Fibroblast of the conjunctiva (primary cell): Measurements from ENCODE around the gene STPG4.
"Not testable (repeated sequence)": the region's sequence is repeated elsewhere in the genome, so short reads cannot be mapped to it uniquely, and the experiment has no call there.

Source experiments
- DNase-seq: peaks from one replicate; pipeline ENCODE4 v3.0.0-alpha.2; 2010; ENCODE audit warnings: low read depth

The STPG4 gene

DNA sequence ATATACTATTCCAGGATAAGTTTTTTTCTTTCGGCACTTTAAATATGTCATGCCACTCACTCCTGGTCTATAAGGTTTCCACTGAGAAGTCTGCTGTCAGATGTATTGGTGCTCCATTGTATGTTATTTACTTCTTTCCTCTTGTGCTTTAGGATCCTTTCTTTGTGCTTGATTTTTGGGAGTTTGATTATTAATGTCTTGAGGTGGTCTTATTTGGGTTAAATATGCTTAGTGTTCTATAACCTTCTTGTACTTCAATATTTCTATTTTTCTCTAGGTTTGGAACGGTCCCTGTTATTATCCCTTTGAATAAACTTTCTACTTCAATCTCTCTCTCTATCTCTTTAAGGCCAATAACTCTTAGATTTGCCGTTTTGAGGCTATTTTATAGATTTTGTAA is 28.3 kb downstream of the STPG4 start:
- no peak for DNase-seq

DNA sequence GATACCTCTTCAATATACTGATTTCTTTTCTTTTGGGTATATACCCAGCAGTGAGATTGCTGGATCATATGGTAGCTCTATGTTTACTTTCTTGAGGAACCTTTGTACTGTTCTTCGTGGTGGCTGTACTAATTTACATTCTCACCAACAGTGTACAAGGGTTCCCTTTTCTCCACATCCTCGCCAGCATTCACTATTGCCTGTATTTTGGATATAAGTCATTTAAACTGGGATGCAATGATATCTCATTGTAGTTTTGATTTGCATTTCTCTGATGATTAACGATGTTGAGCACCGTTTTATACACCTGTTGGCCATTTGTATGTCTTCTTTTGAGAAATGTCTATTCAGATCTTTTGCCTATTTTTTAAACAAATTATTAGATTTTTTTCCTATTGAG is 30.4 kb downstream of the STPG4 start:
- not testable (repeated sequence) for DNase-seq

DNA sequence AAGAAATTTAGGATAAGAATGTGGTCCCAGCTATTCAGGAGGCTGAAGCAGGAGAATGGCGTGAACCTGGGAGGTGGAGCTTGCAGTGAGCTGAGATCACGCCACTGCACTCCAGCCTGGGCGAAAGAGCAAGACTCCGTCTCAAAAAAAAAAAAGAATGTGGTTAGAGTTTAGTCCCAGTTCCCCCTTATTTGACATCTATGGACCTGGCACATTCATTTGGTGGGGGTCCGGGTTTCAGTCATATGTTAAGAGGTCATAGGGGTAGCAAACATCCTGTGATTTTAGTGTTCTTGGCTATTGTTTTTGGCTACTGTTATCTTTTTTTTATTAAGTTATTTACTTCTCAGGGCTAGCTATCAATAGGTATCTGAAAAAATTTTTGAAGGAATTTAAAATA is 34.7 kb downstream of the STPG4 start:
- DNase-seq: not testable (repeated sequence)

DNA sequence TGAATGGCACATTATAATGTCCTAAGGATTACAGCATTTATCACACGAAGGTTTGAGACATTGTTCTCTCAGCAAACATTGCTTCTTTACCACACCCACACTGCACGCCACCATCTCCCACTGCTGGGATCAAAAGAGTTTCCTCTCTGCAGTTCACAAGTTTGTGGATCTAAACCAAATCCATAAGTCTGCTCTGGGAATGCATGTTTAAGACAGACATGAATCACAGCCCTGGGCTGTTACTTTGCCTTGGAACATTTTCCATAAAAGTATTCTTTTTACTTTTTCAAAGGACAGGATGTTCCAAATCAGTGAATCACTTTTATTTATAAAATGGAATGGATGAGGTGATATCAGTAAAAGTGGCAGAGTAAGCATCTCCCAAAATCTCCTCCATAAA is 36.1 kb downstream of the STPG4 start:
- DNase-seq: no peak

DNA sequence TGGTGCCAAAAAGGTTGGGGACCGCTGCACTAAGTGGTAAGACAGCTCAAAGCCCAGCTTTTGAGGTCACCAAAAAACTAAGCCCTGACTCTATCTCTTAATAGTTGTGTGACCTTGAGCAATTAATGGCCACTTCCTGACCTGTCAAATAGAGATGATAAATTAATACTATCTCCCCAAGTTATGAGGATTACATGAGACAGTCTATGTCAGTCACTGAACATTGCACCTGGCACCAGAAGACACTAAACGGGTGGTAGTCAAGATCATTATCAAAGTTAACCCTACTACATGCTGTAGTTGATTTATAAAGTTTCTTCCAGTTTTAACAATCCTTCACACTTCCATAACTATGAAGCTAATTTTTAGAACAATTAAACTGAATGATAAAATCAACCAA is 36.5 kb downstream of the STPG4 start:
- DNase-seq: no peak

DNA sequence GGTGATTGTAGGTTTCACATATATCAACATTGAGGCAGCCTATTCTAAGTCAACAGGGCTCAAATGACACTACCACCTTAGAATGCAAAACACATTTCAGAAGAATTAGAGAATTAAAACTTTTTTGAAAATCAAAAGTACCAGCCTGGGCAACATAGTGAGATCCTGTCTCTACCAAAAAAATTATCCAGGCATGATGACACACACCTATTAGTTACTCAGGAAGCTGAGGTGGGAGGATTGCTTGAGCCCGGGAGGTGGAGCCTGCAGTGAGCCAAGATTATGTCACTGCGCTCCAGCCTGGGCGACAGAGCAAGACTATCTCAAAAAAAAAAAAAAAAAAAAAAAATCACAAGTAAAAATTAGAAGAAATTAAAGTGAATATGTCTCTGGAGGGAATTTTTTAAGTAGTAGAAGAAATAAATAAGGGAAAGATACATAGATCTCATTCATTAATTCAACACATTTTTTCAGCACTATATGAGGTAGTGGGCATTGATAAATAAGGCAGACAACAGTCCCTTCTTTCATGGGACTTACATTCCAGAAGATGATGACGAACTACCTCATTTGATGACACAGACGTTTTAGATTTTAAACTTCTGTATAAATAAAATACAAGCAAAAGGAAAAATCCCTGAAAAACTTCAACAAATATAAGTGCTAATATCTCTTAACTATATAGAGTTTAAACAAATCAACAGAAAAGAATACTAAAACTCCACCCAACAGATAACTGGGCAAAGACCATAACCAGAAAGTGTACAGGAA is 42.3 kb downstream of the STPG4 start:
- no peak for DNase-seq

DNA sequence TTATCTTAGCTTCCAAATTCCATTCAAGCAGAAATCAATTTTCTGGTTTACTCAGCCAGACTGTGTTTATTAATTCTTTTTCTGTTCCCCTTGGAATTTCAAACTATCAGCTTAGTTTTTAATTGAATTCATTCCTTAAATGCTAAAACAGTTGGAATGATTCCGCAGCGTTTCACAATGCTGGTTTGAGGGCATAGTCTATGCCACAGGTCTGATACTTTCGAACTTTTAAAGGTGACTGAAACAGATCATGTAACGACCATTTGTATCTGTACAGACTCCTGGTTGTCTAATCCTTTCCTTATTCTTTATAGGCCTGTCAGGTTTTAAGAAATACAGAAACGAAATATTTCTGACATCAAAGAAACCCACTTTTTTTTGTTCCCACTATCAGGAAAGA is 45.4 kb downstream of the STPG4 start:
- no peak for DNase-seq

DNA sequence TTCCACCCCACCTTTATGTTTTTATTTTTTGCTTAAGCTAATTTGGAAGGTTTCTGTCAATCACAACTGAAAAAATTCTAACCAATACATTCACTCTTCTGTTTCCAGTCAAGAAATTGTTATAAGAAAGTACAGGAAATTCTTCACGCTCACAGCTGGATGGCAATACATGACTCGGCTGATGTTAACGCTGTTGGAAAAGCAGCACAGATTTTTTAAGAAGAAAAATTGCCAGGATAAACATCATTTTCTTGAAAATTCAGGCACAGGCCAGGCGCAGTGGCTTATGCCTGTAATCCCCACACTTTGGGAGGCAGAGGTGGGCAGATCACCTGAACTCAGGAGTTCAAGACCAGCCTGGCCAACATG is 46.1 kb downstream of the STPG4 start:
- no peak for DNase-seq

DNA sequence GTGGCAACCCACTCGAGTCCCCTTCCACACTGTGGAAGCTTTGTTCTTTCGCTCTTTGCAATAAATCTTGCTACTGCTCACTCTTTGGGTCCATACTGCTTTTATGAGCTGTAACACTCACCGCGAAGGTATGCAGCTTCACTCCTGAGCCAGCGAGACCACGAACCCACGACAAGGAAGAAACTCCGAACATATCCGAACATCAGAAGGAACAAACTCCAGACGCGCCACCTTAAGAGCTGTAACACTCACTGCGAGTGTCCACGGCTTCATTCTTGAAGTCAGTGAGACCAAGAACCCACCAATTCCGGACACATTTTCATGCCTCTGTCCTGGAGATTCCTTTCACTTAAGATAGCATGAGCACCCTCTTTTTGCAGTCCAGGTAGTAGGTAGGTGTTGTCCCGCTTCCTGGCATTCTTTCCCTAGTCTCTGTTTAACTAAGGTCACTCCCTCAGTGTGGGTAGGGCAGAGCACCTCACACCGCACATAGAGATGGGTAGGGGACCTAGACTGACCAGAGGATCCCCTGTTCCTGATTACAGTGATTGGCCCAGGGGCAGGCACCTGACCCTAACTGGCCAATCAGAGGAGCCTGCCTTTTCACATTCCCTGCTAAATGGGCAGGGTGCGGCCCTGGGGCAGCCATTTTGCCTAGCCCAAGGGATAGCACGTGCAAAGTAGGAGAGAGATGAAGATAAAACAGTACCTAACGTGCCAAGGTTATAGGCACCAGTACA is 46.7 kb downstream of the STPG4 start:
- not testable (repeated sequence) for DNase-seq

DNA sequence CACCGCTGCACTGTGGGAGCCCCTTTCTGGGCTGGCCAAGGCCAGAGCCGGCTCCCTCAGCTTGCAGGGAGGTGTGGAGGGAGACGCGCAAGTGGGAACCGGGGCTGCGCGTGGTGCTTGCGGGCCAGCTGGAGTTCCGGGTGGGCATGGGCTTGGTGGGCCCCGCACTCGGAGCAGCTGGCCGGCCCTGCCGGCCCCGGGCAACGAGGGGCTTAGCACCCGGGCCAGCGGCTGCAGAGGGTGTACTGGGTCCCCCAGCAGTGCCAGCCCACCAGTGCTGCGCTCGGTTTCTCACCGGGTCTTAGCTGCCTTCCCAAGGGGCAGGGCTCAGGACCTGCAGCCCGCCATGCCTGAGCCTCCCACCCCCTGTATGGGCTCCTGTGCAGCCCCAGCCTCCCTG is 47.9 kb downstream of the STPG4 start:
- DNase-seq: not testable (repeated sequence)

DNA sequence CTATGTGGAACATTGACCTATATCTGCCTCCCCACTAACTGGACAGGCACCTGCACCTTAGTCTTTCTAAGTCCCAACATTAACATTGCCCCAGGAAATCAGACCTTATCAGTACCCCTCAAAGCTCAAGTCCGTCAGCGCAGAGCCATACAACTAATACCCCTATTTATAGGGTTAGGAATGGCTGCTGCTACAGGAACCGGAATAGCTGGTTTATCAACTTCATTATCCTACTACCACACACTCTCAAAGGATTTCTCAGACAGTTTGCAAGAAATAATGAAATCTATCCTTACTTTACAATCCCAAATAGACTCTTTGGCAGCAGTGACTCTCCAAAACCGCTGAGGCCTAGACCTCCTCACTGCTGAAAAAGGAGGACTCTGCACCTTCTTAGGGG is 48.9 kb downstream of the STPG4 start:
- not testable (repeated sequence) for DNase-seq

DNA sequence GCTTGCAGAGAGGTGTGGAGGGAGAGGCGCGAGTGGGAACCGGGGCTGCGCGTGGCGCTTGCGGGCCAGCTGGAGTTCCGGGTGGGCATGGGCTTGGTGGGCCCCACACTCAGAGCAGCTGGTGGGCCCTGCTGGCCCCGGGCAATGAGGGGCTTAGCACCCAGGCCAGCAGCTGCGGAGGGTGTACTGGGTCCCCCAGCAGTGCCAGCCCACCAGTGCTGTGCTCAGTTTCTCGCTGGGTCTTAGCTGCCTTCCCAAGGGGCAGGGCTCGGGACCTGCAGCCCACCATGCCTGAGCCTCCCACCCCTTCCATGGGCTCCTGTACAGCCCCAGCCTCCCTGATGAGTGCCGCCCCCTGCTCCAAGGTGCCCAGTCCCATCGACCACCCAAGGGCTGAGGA is 55.4 kb downstream of the STPG4 start:
- not testable (repeated sequence) for DNase-seq

DNA sequence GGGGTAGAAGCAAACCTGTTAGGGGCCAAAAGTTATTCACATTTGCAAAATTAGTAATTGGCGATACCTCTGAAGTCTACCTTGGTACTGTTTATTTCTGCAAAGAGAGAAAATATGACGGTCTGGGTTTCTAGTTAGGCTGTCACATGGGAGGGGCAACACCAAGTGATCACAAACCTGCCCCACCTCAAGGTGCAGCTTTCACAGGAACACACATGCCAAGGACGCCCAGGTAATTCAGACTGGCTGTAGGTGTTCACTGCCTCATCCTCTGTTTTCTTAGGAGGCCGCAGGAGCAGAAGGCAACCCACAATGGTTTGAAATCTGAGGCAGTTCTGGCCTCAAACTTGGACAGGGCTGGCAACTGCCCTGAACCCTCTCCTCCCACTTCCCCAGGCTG is 56.2 kb downstream of the STPG4 start:
- DNase-seq: no peak

DNA sequence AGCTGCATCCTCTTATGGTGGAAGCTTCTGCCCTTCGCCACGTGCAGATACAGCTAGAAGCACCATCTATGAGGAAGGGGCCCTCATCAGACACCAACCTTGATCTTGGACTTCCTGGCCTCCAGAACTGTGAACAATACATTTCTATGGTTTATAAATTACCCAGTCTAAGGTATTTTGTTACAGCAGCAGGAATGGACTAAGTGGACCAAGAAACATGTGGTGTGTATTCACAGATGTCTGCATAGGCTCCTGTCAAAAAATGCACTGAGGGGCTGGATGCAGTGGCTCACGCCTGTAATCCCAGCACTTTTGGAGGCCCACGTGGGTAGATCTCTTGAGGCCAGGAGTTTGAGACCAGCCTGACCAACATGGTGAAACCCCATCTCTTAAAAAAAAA is 57.5 kb downstream of the STPG4 start:
- DNase-seq: no peak

DNA sequence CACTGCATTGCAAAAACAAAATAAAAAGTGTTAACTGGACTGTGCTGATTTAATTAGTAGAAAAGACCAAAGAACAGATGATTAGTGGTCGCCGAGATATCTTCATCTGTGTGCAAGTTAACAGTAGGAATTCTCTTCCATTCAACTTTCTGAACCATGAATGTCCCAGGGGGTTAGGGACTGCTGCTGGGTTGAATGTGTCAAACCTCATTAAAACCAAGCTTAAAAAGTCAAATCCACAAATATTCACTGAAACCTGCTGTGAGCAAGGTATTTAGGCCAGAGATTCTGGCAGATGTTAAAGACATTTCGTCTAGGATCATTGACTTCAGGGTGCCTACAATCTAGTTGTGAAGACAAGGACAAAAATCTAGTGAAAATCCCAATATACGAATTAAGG is 58.7 kb downstream of the STPG4 start:
- DNase-seq: no peak

DNA sequence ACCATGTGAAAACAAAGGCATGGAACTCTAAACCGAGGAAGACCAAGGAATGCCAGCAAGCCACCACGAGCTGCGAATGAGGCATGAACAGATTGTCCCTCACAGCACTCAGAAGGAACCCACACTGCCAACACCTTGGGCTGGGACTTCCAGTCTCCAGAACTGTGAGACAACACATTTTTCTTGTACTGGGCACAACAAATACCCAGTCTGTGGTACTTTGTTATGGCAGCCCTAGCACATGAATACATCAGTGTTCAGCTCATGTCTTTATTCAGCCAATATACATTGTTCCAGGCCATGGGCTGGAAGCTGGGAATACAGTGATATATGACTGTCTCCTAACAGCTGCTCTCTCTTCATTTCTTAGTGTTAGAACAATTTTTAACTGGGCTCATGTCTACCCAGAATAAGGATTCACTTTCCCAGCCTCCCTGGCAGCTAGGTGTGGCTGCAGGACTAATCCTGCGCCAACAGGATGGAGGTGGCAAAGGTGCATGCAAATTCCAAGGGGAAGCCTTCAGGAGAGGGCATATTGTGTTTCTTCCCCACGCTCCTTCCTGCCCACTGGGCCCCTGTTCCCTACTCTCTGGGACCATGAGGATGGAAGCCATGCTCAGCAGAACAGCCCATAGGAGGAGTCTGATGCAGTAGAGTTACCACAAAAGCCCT is 59.6 kb downstream of the STPG4 start:
- no peak for DNase-seq

DNA sequence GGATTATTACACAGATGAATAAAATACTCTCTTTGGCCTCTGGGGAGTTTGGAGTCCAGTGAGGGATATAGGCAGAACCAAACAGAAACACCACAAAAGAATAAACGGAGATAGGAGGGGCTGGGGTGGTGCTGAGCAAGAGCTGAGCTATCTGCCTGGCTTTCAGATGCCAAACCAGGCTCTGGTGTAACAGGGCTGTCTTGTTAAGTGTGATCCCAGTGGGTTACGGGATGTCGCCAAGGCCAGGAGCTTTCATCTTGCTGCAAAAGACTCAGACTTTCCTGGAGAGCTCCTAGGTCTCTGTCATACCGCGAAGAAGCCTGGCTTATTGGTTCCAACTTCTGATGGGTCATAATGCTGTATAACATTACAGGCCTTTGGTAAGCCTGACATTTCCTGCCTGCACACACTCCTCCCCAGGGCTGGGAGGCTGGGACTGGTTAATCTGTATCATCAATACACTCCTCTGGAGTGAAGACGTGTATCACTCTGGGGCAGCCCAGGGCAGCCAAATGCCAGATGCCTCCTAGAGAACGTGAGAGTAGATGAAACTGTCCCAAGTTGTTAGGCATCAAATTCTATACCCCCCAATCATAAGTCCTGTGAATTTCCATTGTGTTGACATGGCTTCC is 60.5 kb downstream of the STPG4 start:
- no peak for DNase-seq

DNA sequence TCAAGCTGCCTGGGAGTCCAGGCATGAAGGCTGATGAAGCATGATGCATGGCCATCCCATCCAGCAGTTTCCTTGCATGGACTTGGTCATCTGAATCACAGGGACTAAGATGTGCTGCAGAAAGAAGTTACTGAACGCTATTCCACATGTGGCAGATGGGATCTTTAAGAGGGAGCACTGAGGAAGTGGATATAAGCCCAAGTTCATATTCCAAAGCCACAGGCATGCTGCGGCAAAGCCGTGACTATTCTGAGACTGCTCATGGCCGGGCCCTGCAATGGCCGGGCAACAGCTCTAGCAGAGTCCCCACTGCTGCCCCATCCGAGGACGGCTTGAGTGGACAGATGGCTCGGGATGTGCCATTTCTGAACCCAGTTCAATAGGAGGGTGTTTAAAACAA is 61.5 kb downstream of the STPG4 start:
- DNase-seq: no peak

DNA sequence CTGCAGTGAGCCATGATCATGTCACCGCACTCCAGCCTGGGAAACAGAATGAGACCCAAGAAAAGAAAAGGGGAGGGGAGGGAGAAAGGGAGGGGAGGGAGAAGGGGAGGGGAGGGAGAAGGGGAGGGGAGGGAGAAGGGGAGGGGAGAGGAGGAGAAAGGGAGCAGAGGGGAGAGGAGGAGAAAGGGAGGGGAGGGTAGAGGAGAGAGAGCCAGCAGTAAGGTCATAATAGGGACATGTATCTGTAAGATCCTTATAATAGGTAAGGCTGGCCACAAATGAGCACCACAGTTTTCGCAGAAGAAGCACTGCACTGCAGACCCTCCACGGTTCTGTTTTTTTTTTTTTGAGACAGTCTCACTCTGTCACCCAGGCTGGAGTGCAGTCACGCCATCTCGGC is 62.6 kb downstream of the STPG4 start:
- DNase-seq: no peak

DNA sequence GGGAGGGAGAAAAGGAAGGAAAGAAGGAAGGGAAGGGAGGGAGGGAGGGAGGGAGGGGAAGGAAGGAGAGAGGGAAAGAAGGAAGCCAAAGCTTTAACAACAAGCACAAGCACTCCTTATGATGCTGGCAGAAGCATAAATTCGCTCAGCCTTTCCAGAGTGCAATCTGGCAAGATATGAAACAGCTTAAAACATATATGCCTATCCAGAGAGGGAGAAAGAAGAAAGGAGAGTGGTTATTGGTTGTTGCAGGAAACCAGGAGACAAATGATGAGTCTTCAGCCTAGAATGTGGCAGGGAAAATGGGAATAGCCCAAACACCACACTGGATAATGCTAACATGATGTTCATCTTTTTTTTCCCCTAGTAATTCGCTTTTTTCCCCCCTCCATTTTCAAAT is 64.0 kb downstream of the STPG4 start:
- DNase-seq: no peak

DNA sequence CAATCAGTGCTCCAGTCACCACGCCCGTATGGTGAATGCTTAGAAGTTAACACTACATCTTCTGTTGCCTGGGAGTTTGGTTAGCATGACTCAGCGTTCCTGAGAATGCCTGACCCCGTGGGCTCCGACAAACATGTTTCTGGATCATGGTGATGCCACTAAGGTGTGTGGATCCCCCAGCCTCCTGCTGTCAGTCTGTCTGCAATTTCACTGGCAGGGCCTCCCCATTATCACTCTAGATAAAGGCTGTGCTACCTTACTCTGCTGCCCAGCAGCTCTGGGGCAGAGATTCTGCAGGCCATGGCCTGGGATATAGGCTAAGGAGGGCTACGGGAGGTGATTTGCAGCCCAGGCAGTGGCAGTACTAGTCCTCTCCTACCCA is 66.0 kb downstream of the STPG4 start:
- no peak for DNase-seq

DNA sequence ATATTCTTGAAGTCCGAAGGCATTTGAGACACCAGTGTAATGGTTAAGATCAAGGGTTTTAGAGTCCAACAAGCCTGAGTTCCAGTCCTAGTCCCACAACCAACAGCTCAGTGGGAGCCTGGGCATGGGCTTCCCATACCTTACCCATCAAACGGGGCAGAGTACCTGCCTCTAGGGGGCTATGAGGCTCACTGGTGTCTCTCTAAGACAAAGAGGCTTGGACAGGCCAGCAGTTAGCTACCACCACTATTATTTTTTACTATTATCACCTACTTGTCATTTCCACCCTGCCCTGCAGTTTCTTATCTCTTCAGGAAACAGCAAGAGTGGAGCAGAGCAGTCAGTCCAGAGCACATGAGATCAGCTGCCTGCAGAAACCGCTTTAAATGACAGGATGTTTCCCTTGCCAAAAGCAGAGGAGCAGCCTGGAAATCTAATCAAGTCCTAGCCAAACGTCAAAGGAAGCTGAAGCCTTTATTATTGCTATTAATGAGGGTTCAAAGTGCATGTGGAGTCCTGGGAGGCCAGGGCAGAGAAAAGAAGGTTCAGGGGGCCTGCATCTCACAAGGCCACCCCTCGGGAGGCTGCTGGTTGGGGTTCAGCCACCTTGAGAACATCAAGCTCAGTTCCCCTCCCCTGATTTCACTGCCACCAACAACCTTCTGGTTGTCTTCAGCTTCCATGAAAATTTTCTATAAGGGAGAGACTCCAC is 66.6 kb downstream of the STPG4 start:
- no peak for DNase-seq
